Activated CD8-positive, alpha-beta memory T cell treated with anti-CD3 and anti-CD28 coated beads, Interleukin-2, amount 50 U/mL, for 24 hours (primary cell): Measurements from ENCODE around the gene TMEM108.

ENCODE experiments used
- DNase-seq: peaks from one replicate; pipeline ENCODE4 v3.0.0-alpha.2; 2020; ENCODE audit errors: extremely low read depth

TMEM108 gene

DNA sequence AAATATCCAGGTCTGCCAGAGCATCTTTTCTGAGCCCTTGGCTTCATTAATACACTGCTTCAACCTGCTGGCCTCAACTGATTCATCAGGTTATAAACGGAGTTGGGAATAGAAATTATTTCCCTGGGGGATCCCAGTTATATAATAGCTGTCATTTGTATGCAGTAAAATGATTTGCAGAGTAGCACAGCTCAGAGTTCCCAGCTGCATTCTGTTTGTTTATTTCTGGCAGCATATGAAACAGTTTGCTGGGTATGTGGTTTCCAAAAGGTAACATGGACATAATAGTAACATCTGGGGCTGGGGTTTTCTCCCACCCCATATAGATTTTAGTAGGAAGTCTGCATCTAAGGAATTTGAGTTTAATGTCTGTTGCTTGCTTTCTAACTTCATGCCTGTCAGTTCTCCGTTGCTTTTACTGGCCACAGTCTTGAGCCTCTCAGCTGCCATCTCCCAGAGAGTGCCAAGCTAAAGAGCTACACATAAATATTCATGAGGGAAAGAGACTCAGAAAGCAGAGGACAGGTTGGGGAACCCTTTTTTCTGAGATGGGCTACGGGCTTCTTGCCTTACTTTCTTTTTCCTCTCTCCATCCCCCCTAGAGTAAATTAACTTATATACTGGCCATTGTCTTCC lies 124.6 kb downstream of the TMEM108 start:
- no peak for DNase-seq

DNA sequence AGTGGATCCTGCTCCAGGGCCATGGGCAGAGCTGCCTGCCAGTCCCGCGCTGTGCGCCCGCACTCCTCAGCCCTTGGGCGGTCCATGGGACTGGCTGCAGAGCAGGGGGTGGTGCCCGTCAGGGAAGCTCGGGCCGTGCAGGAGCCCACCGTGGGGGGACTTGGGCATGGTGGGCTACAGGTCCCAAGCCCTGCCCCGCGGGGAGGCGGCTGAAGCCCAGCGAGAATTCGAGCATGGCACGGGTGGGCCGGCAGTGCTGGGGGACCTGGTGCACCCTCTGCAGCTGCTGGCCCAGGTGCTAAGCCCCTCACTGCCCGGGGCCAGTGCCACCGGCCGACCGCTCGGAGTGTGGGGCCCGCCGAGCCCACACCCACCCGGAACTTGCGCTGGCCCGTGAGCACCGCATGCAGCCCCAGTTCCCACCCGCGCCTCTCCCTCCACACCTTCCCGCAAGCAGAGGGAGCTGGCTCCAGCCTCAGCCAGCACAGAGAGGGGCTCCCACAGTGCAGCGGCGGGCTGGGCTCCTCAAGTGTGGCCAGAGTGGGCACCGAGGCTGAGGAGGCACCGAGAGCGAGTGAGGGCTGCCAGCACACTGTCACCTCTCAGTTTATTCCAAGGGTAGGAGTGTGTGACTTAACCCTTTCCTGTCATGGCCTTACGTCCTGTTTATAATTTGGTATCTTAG lies 129.3 kb downstream of the TMEM108 start:
- no peak for DNase-seq

DNA sequence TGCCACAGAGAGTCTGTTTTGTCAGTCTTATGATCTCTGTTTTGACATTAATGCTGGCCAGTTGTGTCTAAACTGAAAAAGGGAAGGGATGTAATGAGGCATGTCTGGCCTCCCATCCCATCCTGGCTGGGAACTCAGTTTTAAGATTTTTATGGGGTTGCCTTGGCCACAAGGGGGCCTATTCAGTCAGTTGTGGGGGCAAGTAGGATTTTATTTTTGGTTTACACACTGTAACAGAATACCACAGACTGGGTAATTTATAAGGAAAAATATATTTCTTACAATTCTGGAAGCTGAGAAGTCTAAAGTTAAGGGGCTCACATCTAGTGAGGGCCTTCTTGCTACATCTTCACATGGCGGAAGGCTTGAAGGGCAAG lies 129.8 kb downstream of the TMEM108 start:
- no peak for DNase-seq

DNA sequence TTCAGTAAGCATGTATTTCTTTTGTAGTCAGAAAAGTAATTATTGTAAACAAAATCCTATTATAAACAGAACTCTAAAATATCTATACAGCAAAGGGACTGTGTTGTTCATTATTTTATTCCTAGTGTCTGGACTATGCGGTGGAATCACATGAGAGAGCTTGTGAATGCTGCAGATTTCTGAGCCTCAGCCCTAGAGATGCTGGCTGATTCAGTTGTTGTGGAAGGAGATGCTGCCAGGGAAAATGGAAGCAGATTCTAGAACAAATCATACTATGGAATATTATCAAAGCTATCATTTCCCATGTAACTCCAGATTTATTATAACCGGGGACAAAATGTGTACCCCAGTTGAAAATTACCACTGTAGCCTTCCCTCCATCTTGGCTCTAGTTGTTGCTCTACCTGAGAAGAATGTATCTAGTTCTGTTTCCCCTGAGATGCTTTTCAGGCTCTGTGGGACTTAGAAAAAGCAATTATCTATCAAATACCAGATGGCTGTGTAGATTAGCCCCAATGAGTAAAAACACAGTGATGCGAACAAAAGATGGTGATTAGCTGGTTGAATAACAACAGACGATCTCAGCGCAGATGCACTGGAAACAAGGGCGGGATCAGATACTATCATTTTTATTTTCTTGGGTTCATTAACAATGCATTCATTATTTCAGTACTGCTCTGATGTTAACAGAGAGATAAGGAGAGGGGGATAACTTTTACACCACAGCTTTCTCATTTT lies 131.3 kb downstream of the TMEM108 start:
- no peak for DNase-seq

DNA sequence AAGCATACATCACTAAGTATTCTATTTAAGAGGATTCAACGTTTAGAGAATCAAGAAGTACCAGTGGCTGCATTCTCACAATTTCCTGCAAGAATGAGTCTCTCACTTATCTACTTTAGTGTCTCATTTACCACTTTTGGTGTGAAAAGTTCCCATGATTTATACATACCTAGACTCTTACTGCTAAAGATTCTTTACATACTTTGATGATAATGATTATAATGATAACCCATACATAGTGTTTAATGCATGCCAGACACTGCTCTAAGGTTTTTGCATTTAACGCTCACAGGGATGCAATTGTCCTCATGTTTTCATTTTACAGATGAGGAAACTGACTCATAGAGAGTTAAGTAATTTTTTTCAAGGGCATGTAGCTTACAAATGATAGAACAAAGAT lies 133.6 kb downstream of the TMEM108 start:
- no peak for DNase-seq

DNA sequence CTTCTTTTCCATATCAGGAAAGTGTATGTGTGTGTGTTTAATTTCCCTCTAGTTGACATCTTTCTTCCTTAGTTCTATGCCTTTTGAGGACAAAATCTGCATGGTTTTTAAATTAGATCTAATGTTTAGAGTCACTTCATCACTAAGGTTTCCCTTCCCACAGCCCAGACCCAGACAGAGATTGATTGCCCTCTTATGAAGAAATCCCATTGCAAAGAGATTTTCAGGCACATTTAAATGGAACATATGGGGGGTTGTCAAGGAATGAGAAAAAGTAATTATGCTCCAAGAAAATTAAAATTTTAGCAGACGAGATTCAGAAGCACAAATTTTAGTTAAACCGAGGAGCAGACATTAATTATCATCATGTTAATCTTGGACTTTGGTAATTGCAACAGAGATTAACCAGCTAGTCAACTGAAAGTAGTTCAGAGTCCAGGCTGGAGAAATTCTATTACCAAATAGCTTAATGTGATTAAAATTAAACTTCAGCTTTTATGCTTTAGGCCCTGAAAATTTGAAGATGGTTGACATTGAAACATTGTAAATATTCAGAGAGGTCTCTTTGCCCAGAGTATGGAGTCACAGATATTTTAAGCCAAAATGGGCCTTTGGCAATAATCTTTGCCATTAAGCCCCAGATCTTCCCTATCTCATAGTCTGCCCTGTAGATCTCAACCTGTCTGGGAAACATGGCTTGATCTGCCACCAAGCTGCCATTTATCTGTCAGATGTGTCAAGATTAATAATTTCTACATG lies 143.4 kb downstream of the TMEM108 start:
- no peak for DNase-seq

DNA sequence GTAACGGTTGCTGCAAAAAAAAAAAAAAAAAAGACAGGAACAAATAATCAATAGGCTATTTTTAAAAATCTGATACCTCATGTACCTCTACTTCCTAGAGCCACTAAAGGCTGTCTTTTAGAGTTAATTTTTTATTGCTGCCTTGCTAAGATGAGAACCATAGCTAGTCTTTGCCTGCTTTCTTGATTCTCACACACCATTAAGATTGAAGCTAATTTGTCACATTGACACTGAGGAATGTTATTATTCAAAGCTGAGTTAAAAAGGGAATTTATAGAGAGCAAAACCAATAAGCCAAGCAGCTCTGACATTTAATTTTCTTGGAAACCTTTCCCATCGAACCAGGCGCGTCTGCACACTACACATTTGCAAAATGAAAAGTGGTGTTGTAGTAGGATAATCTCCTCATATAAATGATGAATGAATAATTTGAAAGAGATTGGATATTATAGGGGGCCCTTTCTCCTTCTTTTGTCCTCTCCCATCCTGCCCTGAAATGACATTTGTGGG lies 149.7 kb downstream of the TMEM108 start:
- no peak for DNase-seq

DNA sequence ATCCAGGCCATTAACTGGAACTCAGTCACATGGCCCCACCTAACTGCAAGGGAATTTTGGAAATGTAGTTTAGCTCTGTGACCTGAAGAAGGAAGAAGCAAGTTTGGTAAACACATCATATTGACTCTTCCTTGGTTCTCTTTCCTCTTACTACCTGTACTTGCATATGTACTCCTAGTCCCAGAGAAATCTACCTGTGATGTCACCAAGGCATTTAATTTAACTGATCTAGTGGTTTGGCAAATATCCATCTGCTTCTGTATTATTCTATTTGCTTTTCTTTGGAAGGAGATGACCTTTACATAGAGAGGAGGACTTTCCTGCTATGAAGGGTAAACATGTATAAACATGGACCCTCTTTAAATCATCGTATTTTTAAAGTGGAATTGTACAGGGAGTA lies 150.8 kb downstream of the TMEM108 start:
- DNase-seq: no peak

DNA sequence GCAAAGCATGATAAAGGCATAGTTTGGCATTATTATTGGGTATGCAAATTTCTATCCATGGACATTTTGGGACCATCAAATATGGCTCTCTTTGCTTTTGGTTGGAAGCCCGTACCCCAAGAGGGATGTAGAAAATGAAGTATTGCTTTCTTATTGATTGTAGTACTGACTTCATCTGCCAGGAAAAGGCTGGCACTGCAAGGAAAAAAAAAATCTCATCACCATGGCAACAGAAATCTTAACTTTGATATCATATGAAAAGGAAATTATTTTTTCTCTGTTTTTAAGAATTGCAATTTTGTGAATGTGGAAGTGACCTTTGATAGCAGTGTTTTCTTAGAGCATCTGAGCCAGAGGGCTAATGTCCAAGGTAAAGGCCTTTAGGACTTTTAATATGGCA lies 151.7 kb downstream of the TMEM108 start:
- DNase-seq: no peak

DNA sequence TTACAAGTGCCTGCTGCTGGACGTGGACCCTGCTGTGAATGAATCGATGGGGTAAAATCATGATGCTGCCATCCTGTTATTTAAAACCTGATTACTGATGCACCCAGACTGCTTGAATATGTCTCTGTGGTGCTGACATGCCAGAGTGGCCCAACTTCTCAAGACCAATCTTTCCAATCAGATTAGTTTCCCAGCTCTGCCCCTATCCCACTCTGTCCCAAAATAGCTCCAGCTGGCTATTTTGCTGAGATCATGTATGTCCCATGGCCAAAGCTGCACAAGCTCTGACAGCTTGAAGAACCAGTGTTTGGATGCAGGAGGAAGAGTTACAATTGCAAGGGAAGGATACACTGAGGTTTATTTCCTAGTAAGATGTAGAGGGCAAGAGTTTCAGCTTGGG lies 153.6 kb downstream of the TMEM108 start:
- DNase-seq: no peak

DNA sequence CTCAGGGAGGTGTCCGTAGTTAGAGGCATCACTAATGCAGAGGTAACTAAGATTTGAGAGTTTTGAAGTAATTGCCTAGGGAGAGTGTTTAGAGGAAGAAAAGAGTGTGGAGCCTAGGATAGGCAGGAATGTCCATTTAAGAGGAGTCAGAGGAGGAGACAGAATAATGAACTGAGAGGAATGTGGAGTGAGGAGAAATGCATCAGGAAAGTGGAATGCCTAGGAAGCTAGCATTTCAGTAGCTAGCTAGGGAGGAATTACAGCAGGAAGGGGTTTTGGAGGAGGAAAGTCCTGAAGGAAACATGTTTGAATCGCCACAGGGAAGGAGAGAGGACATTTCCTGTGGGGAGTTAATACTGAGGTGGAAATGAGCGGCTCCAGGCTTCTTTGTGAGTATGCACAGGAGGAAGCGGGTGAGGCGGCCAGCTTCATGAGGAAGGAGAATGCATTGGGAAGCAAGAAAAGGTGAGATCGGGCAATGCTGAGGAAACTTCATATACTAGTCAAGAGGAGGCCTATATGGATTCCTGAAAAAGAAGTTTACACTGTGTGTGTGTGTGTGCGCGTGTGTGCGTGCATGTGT lies 154.3 kb downstream of the TMEM108 start:
- DNase-seq: no peak

DNA sequence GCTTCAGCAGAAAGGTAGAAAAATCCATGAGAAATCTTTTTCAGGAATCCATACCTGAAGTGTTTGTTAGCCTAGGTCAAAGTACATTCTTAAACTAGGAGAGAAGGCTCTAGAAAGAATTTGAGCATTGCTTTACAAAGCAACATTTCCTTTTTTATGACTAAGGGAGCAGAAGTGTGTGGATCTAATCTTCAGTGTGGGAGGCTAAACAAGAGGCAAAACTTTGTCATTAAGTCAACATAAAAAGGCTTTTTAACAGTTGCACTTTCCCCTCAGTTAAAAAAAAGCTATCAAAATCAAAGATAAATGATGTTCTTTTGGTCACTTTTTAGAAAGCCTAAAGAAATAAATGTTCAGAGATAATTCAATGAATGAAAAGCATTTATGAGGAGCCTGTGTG lies 154.8 kb downstream of the TMEM108 start:
- no peak for DNase-seq

DNA sequence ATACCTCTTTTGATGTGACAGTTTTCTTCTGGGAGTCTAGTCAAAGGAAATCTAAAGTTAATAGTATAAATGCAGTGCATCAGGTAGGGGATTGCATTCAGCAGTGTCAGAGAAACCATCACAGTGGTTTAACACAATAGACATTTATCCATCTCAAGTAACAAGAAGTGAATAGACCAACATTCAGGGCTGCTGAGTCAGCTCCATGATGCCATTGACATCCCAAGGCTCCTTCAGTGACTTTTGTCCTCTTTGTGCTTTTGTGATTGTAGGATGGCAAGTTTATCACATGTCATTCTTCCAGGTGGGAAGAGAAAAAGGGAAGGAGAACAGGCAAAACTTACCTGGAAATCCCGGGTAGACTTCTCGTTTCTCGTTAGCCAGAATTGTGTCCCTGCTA lies 158.3 kb downstream of the TMEM108 start:
- DNase-seq: no peak

DNA sequence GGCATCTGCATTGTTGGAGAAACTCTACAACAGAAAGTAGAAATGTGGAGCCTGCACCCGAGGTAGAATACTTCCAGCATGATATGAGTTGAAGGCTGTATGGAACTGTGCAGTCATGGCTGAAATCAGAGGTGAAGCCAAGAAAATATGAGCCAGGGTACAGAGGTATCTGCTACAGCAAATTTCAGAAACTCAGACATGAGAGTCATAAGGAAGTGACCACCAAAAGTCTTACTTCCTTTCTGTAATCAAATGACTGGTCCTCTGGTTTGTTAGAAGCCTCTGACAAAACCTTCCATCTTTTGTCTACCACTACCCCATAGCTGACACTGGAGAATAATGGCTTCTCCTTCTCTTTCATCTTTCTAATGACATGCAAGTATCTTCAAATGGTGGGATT lies 159.4 kb downstream of the TMEM108 start:
- DNase-seq: no peak

DNA sequence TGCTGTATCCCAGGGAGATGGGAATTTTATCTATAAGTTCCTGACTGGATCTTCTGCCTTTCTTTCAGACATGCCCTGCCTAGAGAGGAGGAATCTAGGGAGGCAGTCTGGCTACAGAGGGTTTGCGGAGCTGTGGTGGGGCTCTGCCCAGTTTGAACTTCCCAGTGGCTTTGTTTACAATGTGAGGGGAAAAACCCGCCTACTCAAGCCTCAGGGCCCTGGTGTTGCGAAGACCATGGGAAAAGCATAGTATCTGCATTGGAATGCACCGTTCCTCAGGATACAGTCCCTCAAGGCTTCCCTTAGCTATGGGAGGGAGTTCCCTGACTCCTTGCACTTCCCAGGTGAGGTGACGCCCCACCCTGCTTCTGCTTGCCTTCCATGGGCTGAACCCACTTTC lies 168.7 kb downstream of the TMEM108 start:
- no peak for DNase-seq

DNA sequence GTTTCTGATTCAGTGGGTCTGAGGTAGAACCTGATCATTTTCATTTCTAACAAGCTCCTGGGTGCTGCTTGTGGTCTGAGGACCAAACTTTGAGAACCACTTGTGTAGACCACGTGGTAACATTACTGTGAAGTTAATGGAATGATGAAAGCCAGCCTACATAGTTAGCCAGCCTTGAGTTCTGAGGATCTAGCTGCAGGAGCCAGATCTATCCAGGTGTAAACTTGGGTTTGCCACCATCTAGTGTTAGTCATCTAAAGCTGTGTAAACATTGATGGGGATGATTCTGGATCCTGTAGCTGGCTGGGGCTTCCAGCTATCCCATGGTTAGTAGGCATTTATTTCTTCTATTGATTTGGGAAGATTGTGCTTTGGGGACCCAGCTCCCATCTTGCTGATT lies 170.0 kb downstream of the TMEM108 start:
- no peak for DNase-seq

DNA sequence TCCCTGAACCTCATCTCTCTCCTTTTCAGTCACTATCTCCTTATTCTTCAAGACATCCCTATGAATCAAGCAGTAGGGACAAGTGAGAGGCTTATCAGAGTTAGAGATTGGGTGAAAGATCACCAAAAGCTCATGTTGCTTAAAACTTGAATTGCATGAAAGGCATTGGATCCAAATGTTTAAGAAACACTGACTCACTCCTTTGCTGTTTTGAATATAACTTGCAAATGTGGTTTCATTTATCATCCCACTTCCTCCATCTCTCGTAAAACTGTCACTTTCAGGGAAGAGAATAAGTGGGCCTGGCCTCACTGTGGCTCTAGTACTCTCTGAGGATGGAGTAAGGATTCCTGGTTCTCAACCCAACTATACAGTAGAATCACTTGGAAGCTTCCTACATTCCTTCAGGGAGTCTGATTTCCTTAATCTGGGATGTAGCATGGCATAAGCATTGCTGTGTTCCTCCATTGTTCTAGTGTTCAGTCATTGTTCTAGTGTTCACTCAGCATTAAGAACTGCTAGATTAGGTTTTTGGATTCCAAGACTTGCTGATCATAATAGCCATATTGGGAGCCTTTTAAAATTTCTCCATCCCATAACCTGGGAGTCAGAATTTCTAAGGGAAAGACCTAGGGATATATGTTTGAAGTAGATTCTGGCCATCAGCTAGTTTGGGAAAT lies 171.8 kb downstream of the TMEM108 start:
- DNase-seq: no peak

DNA sequence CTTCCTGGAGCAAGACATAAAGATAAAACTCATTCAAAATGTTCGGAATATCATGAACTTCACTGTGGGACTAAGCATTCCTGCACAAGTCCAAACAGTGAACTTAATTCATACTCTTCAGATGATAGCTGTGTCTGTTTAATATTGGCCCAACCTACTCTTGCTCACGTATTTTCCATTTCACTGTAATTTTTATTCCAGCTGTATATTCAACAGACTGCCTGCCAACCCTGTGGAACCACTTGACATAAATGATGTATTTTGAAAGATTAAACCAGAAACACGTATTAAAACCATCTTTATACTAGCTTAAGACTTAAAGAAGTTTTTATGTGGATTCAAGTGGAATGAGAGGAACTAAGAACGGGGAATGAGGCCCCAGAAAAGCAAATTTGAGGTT lies 172.5 kb downstream of the TMEM108 start:
- DNase-seq: no peak

DNA sequence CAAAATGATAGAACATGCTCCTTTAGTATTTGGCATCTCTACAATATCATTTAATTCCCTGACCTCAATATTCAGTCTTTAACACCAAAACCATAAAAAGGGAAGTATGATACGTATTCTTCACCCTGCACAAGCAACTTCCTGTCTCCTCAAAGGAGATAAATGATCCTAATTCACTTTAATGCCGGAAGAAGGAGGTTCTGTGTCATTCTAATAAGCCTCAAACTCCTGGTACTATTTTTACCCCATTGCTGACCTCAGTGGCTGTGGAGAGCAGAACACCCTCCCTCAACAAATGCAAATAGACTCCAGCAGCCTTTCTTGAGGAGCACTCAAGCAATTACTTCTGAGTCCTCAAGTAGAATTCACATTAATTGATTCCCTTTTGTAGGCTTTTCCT lies 173.3 kb downstream of the TMEM108 start:
- no peak for DNase-seq

DNA sequence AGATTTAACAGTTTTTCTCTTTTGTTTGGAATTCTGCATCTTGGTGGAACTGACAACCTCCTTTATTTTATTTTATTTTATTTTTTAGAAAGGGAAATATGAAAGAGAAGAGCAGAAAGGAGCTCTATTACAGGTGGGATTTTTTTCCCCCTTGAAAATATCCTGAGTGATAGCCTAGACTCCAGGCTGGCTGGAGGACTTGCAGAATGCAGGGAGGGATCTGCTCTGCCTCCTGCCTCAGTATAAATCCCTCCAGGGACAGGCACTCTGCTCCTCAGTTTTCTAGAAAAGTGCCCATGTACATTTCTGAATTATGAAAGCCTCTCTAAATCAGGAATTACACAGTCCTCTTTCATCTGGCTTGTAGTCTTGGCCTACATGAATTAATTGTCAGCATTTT lies 173.7 kb downstream of the TMEM108 start:
- DNase-seq: no peak

DNA sequence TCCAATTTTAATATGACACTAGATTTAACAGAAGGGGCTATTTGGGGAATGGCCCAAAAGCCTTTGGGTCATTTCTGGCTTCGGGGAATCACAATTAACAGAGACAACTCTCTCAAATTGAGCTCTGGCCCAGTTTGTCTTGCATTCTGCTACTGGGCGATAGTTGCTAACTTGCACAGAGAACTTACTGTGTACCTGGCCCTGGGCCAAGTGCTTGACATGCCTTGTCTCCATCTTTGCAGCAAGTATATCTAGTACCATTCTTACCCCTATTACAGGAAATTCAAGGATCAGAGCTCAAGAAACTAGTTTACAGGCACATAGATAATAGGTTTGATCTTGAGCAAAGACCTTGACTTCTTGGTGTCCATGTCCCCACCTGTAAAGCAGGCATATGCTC lies 175.7 kb downstream of the TMEM108 start:
- DNase-seq: no peak
